Loucy (cell line): ENCODE data around the gene CAMK1D.
A peak's percentile ranks its signal among the peaks of the same experiment; 100 is the strongest.

Source experiments
- EZH2phosphoT487 ChIP-seq: fragments of 200-600 bp; IDR thresholded peaks from 2 replicates; pipeline ENCODE4 v1.6.1; 2018; ENCODE audit warnings: antibody characterized with exemption, mild to moderate bottlenecking, moderate library complexity, borderline replicate concordance
- TF ChIP-seq, protein P1 (sequence below): fragments of 200-600 bp; sonication (generic); conservative IDR thresholded peaks from 2 replicates; pipeline ENCODE4 v1.5.1; 2014; ENCODE audit warnings: mild to moderate bottlenecking, antibody characterized with exemption, low read length

DNA sequence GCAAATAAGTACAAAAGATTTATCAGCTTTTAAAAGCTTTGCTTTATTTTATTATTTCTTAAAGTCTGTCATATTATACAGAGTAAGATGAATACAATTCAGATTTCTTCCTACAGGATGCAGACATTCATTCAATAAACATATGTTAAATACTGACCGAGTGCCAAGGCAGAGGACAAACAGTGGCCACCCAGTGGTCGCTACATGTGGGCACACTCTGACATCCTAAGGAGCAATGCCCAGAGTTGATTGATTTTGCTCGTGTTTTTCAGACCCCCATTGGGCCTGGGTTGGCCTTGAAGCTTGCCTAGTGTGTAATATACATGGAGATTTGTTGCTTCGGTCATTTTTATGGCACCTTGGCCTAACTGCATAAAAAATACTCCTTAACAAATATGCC, 451.0 kb downstream of the CAMK1D start:
- TF ChIP-seq, protein P1, sequence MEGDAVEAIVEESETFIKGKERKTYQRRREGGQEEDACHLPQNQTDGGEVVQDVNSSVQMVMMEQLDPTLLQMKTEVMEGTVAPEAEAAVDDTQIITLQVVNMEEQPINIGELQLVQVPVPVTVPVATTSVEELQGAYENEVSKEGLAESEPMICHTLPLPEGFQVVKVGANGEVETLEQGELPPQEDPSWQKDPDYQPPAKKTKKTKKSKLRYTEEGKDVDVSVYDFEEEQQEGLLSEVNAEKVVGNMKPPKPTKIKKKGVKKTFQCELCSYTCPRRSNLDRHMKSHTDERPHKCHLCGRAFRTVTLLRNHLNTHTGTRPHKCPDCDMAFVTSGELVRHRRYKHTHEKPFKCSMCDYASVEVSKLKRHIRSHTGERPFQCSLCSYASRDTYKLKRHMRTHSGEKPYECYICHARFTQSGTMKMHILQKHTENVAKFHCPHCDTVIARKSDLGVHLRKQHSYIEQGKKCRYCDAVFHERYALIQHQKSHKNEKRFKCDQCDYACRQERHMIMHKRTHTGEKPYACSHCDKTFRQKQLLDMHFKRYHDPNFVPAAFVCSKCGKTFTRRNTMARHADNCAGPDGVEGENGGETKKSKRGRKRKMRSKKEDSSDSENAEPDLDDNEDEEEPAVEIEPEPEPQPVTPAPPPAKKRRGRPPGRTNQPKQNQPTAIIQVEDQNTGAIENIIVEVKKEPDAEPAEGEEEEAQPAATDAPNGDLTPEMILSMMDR, result peak; percentile 38
- no peak for TF ChIP-seq EZH2phosphoT487
